Brain microvascular endothelial cell (primary cell): ENCODE measurements around the gene ABT1.
A peak's percentile ranks its signal among the peaks of the same experiment; 100 is the strongest.

Experiments used
- DNase-seq: peaks from one replicate; pipeline ENCODE4 v3.0.0-alpha.2; 2020
- H3K27ac ChIP-seq: fragments of 250-450 bp; sonication (Bioruptor Pico); 2 replicates; pipeline ENCODE4 v1.5.1; 2020; ENCODE audit warnings: mild to moderate bottlenecking, moderate library complexity
- H3K27me3 ChIP-seq: fragments of 250-450 bp; sonication (Bioruptor Pico); replicated peaks from 2 replicates; pipeline ENCODE4 v1.5.1; 2020; ENCODE audit warnings: mild to moderate bottlenecking
- H3K36me3 ChIP-seq: fragments of 250-450 bp; sonication (Bioruptor Pico); replicated peaks from 2 replicates; pipeline ENCODE4 v1.5.1; 2020; ENCODE audit warnings: mild to moderate bottlenecking
- H3K4me3 ChIP-seq: 2 replicates; pipeline ENCODE4 v1.5.1; 2011; ENCODE audit warnings: low read depth, mild to moderate bottlenecking, control low read depth, low read length, moderate library complexity
- CTCF ChIP-seq: IDR thresholded peaks from 2 replicates; pipeline ENCODE4 v1.5.1; 2011; ENCODE audit warnings: low read depth, mild to moderate bottlenecking, moderate library complexity, low read length, control low read depth, inconsistent platforms; ENCODE audit errors: missing control alignments
- in situ Hi-C: cut with HindIII; loops from 2 replicates; pipeline ENCODE4 v1.10.0; 2017; ENCODE audit warnings: low sequenced_read_pairs, low pct_ligation_motif_present

Gene ABT1

DNA sequence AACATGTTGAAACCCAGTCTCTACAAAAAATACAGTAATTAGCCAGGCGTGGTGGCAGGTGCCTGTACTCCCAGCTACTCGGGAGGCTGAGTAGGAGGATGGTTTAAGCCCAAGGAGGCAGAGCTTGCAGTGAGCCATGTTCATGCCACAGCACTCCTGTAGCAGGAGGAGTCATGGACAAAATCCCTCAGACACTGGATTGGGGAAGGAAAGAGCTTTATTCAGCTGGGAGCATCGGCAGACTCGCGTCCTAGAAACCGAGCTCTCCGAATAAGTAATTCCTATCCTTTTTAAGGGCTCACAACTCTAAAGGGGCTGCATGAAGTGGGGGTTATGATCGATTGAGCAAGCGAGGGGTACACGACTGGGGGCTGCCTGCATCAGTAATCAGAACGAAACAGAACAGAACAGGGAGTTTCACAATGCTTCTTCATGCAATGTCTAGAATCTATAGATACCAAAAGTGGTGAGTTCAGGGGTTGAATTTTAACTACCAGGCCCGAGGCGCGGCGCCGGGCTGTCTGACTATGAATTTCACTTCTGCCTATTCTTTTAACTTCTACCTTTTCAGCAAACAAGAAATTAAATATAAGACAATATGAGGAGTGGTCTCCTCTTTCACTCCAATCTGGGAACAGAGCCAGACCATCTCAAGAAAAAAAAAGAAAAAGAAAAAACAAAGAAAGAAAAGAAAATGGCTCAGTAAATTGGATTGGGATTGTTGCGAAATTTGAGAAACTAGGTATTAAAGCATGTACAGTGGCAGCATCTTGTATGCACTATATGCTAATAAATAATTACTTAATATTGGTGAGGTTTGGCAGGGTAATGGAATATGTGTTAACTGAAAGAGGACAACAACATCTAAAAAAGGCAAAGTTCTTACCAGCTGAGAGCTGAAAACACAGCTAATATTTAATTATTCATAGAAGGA is 35.0 kb upstream of the ABT1 start:
- H3K27ac ChIP-seq = no peak overlapping the region
- no peak overlapping the region for H3K4me3 ChIP-seq

GRCh38 chr6:26563488-26563887 is 33.3 kb upstream of the ABT1 start:
- TF ChIP-seq CTCF = no peak

More for the DNA sequence above, 35.0 kb upstream of the ABT1 start:
- Histone ChIP-seq H3K27me3 (no peaks in the 10 kb centered on the region), H3K36me3 (no peaks in the 10 kb centered on the region)
- DNase-seq = no peak
- in situ Hi-C loops = no loop called here
- TF ChIP-seq CTCF = no peak

DNA sequence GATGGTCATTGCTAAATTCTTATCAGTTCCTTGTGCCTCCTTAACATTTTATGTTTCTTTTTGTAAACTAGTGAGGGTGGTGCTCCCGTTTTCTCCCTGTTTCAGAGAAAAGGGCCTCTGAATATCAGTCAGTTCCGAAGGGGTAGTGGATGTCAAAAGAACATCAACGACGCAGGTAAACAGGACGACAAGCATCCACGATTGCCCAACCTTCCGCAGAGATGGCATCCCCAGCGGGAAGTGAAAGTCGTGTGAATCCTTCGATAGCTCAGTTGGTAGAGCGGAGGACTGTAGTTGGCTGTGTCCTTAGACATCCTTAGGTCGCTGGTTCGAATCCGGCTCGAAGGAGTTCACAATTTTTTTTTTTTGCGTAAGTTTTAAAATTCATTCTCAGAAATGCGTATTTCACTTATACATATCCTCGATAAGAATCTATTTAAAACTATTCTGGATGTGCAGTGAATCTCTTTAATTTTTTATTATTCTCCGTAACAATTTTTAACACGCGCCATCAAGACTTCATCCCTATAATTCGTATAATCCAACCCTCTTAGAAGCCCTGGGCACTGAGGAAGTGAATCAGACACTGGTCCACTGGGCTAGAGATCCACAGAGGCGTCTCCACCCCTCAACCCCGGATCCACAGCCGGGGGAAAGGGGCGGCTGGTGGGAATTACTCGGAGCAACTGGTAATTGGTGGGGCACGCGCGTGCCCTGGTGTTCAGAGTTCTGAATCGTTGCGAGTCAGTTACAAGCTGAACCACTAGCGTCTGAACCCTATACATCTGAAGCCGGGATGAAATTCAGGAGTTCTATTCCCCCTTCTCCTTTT is 27.9 kb upstream of the ABT1 start:
- in situ Hi-C loops = no loop called here
- peak overlapping the region; percentile 69 for H3K4me3 ChIP-seq
- no peak overlapping the region for H3K27ac ChIP-seq
- H3K36me3 ChIP-seq = no peaks in the 10 kb centered on the region
- TF ChIP-seq CTCF = peak; percentile 54
- H3K27me3 ChIP-seq = no peaks in the 10 kb centered on the region
- DNase-seq = peak; percentile 88

More at GRCh38 chr6:26563488-26563887, 33.3 kb upstream of the ABT1 start:
- H3K4me3 ChIP-seq = no peak overlapping the region
- in situ Hi-C loops = no loop called here
- no peaks in the 10 kb centered on the region for H3K27me3 ChIP-seq
- H3K27ac ChIP-seq = no peak overlapping the region
- DNase-seq = no peak
- H3K36me3 ChIP-seq = no peaks in the 10 kb centered on the region

DNA sequence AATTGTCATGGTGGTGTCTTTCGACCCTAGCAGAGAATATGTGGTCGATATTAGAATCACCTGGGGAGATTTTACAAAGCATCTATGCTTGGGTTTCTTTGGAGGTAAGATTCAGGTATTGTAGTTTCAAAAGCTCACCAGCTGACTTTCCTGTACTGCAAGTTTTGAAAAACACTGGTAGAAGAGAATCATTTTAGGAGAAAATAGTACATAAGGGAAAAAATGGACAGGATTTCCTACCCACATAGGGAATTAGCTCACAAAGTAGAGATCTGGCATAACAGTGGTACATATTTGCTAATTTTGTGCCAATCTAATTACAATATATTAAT is 27.4 kb upstream of the ABT1 start:
- Histone ChIP-seq H3K36me3 (no peaks in the 10 kb centered on the region), H3K4me3 (peak overlapping the region; percentile 69), H3K27me3 (no peaks in the 10 kb centered on the region), H3K27ac (no peak overlapping the region)
- DNase-seq = no peak
- in situ Hi-C loops = no loop called here
- no peak for TF ChIP-seq CTCF

GRCh38 chr6:26570027-26570809 is 26.5 kb upstream of the ABT1 start:
- Histone ChIP-seq H3K27me3 (no peaks in the 10 kb centered on the region), H3K27ac (no peak overlapping the region), H3K4me3 (no peak overlapping the region), H3K36me3 (no peaks in the 10 kb centered on the region)
- TF ChIP-seq CTCF = no peak
- DNase-seq = no peak
- in situ Hi-C loops = no loop called here
